HG02884 (cell line): ENCODE measurements around the gene EPHB1.

Experiments used
- ATAC-seq: cut with Tn5 transposase; IDR thresholded peaks from one replicate; pipeline ENCODE4 v1.9.1; 2021; ENCODE audit warnings: mild to moderate bottlenecking, moderate library complexity; ENCODE audit not compliant: unreplicated experiment

Gene EPHB1

DNA sequence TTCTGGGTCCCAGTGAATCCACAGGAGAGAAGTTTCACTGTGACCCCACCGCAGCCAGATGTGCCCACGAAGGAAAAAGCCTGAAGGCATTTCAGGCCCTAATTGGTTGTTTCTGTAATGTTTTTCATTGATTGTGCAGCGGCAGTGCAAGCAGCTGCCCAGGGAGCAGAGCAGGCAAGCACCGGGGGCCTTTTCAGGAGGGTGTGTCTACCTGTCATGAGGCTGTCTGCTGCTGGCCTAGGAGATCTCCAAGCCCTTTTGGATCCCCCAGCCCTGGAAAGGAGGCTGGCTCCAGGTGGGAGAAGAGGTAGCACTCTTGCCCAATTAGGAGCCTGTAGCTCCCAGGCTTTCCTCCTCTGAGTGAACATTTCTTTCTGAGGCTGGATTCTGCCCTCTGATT is 108.8 kb downstream of the EPHB1 start:
- ATAC-seq: peak; percentile 31

DNA sequence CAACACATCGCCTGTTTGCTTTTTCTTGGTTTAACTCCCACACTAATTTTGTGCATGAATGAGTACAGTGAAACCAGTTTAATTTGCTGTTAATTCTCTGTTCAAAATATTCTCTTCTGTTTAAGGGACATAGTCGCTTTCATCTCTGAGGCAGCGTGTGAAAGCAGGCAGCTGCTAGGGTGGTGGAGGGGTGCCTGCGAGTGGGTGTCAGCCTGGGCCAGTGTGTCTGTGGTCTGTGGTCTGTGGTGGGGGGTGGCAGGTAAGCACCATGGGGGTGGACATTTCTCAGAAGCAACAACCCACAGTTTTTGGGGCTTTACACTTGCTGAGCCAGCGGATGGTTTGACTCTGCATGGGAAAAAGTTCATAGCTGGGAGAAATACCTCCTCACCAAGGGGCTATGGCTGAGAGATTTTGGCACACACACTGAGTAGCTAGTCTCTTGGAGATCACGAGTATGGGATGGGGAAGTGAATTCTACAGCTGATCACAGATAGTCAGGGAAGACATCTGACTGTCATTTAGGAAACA is 109.2 kb downstream of the EPHB1 start:
- ATAC-seq: peak; percentile 93

DNA sequence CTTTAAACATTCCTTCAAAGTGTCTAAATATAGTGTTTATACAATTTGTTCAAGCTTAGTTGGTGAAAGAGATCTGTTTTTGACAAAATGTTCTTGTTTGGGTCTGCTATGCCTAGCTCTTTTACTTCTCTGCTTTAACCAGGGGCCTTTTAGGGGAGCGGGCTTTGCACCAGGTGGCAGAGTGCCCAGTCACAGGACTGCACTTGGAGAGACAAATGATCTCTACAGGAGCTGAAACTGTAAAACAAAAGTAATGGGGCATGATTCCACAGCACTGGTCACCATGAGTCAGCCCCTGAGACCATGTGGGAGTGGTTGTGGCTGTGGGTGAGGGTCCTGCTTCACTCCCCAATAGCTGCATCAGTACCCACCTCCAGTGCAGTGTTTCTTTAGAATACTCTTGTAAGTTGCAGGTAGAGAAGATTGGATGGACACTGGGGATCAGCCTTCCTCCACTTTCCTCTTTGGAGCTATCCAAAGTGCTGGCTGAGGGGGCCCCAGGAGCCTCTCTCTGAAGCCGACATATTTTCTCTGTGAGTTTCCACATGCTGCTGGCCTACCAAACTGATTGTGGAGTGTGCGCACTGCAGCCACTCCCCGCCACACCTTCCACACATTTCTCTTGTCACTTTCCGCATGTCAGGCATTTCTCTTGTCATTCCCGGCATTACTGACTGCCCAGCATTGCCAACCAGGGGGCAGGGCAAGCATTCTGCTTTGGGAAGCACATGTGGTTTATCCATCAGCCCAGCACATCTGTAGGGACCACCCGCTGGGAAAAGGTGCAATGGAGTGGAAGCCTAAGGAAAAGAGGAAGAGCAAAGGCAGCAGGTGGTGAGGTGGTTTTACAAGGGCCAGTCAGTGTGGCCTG is 110.0 kb downstream of the EPHB1 start:
- peak; percentile 1 for ATAC-seq

DNA sequence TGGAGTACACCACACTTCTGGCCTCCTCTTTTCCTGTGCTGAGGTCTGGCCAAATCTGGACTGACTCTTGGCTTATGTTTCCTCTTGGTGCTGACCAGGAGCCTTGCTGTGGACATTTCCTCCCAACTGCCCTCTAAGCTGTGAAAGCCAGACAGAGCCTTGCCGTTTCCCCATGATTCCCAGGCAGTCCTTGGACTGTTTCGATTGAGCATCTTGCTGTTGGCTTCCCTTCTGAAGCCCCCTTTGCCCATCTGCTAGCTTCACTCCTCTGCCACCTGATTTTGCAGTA is 110.5 kb downstream of the EPHB1 start:
- no peak for ATAC-seq

DNA sequence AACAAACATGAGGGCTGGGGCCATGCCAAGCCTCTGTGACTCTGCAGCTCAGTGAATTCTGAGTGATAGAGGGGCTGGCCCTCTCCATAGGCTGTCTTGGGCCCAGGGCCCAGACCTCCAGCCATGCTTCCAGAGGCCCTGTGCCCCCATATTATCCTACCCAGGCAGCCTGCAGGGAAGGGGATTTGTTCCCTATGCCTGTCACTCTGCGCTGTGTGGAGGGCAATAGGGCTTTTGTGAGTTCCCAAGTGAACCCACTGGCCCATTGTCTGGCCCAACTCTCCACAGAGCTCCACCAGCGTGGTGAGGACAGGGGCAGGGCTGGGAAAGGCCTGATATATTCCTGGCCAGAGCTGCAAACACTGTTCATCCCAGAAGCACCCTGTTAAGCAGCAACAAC is 113.2 kb downstream of the EPHB1 start:
- no peak for ATAC-seq

DNA sequence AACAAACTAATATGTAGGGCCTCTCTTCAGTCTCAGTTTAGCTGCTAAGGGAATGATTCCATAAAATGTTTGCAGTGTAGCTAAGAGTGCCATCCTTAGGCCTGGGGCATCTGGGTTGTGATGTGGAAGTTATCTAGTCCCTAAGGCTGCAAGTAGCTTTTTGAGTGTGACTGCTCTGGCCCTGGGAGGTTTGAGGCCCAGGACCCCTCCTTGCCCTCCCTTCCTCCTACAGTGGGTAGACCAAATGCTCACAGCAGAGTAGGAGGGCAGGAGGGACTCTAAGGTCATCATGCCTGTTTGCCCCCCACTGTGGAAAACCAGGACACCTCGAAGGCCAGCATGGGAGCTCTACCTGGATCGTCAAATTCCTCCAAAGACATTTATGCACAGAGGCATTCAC is 115.0 kb downstream of the EPHB1 start:
- no peak for ATAC-seq

DNA sequence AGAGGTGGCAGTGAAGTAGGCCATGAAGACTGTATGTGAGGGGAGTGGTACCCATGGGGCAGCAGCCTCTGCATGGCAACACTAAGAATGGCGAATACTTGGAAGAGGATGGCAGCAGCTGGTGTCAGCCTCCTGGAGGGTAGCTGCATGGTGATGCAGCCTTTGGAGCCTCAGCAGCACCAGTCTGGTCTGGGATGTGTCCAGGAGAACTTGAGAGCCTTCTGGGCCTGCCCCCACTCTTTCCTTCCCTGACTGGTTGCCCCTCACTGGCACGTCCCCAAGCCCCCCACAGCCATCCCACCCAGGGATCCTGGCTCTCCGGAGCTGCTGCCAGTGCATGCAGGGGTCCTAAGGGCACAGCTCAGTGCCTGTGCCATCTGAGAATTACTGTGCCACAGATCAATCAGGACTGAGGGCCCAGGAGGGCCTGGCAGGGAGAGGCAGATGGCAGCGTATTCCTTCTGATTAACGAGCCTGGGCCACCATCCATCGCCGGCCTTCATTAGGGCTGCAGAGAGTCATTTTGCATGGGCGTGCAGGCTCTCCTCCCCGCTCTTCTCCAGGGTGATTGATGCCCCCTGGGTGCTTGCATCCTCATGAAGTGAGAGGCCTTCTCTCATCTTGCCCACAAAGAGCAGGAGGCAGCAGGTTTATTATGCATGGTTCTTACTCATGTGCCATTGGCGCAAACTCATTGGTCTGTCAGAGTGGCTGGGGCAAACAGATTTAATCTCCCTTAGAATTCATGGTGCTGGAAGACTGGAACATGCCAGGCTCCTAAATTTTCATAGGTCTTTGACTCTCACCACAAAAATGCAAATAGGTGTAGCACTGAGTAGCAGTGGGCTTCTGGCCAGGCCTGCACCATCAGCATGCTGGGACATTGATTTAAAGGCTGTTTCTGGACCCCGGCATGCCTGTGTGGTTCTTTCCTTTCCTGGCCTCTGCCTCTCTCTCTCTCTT is 116.8 kb downstream of the EPHB1 start:
- no peak for ATAC-seq

DNA sequence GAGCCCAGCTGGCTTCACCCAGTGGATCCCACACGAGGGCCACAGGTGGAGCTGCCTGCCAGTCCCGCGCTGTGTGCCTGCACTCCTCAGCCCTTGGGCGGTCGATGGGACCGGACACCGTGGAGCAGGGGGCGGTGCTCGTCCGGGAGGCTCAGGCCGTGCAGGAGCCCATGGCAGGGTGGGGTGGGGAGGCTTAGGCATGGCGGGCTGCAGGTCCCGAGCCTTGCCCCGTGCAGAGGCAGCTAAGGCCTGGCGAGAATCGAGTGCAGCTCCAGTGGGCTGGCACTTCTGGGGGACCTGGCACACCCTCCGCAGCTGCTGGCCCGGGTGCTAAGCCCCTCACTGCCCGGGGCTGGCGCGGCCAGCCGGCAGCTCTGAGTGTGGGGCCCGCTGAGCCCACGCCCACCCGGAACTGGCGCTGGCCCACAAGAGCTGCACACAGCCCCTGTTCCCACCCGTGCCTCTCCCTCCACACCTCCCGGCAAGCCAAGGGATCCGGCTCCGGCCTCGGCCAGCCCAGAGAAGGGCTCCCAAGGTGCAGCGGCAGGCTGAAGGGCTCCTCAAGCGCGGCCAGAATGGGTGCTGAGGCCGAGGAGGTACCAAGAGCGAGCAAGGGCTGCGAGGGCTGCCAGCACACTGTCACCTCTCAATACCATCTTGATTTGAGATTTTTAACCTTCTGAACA is 121.4 kb downstream of the EPHB1 start:
- ATAC-seq: no peak

DNA sequence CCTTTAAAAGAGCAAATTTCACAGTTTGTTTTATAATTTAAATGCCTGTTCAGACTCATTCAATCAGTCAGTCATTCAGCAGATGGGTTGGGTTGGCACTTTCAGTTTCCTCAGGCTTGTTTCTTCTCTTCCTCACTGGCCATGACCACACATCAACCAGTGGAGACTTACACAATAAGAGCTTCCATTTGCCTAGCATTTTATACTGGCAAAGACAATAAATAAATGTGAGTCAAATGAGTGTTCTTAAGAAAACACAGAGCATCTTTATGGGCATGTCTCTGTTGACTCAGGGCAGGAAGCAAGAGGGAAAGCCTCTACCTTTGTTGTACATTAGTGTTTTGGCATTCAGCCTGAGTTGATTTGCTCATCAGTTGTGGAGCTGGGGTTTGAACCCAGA is 122.6 kb downstream of the EPHB1 start:
- ATAC-seq: no peak

DNA sequence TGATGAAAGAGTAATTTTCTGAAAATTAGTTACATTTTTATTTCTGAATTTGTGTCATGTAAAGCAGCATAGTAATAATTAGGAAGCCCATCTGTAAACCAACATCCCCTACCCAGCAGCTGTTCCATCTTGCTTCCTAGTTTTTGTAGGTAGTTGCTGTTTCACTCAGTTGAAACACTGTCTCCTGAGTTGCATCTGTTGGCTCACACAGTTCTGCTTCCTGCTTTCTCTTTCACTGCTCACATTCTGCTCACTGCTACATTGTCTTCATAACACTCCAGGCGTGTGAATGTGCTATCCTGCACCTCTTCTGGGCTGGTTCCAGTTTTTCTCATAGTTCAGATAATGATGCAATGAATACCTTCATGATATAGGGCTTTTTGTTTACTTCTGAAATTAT is 123.4 kb downstream of the EPHB1 start:
- ATAC-seq: peak; percentile 93

DNA sequence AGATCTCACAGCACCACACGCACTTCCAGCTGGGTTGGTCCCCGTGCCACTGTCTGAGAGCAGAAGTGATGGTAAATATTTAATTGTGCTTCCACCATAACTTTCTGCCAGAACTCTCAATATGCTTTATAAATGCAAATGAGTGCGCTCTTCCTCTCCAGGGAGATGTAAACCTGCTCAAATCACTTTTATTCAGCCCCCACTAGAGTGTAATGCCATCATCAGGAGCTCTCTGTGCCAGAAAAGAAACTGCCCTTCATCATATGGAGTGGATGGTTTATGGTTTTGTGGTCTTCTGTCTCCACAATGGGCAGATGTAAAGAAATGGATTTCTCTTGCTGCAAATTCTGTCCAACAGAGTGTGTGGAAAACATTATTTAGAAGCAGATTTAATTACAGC is 127.0 kb downstream of the EPHB1 start:
- no peak for ATAC-seq

DNA sequence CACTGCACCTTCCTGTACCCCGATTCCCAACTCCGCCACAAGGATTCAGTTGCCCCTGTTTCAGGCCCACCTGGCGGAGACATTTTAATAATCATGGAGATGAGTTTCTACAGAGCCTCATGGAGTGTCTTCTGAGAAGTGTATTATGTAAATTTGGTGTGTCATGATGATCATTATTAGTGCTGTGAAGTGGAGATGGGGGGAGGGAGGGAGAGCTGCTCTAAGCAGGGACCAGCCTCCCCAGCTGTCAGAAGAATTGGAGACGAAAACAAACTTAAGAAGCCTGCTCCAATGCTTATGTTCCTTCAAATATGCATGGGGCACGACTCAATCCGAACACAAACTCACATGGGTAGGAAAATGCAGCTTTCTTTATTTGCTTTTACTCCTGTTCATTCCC is 127.8 kb downstream of the EPHB1 start:
- ATAC-seq: no peak

DNA sequence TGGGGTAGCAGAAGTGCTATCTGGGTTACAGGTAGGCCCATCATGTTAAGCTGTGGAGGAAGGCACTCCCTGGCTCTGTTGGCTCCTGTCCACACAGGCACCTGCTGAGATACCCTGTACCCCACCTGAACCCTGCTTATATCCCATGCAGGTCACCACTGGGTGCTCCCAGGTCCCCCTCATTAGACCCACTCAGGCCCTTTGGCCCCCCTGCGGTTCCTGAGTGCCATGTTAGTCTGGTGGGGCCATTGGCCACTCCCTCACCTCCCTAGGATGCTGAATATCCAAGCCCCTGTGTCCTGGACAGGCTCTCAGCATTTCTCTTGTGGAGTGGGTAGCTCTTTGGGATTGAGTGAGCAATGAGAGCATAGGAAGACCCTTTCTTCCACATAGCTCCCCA is 128.2 kb downstream of the EPHB1 start:
- no peak for ATAC-seq

DNA sequence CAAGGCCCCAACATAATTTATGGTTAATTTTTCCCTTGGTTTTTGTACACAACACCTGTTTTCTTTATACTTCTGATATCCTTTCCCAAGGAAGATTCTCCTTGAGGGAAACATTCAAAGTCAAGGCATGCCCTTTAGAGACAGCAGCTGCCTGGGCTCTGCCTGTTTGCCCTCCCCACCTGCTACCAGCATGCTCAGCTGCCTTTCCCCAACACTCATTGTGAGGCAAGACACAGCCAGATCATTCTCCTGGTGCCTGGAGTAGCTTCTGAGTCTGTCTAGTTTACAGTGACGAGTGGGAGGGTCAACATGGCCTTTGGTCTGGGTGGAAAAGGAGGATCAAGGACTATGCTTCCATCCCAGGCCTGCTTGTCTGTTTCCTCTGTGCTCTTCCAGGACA is 132.5 kb downstream of the EPHB1 start:
- no peak for ATAC-seq

DNA sequence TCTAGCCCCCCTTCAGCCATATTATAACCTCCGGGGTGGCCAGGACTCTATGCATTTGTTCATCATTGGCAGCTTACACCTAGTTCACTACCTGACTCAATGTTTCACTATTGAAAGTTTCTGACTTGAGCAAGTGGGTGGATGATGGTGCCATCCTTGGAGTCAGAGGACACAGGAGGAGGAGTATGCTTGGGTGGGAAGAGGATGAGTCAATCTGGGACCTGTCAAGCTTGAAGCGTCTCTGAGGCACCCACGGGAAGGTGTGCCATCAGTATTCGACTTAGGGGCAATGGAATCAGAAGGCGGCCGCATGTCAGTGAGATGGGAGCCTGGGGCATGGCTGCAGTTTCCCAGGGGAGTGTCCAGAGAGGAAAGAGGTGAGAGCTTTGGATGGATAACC is 133.3 kb downstream of the EPHB1 start:
- no peak for ATAC-seq

DNA sequence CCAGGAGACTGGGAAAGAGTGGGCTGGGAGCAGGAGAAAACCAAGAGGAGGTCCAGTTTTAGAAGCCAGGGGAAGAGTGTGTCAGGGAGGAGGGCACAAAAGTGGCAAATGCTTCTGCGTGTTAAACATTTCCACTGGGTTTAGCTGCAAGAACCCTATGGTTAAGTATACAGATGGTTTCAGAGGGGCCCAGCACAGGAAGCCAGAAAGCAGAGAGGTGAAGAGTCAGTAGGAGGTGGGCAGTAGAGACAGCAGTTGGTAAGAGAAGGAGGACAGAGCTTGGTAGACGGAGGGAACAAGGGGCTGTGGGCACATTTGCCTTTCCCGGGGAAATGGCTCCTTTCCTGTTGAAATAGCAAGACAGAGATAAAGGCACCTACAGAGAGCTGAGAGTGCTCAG is 133.8 kb downstream of the EPHB1 start:
- ATAC-seq: no peak

DNA sequence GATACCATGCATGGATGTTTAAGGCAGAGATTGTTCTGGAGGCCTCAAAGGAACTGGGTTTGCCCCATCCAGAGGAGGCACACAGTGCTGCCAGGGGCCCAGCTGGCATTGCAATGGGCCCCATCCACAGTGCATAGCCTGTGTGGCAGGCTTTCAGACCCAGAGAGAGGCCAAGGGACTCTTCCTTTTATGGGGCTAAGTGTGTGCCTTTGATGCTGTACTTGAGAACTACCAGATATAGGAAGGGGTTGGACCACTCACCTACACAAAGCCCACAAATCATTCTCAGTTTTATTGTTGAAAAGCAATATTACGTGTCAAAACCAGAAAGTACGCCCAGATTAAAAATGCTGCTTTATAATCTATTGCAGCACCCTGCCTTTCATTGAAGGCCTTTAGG is 134.9 kb downstream of the EPHB1 start:
- peak; percentile 81 for ATAC-seq

DNA sequence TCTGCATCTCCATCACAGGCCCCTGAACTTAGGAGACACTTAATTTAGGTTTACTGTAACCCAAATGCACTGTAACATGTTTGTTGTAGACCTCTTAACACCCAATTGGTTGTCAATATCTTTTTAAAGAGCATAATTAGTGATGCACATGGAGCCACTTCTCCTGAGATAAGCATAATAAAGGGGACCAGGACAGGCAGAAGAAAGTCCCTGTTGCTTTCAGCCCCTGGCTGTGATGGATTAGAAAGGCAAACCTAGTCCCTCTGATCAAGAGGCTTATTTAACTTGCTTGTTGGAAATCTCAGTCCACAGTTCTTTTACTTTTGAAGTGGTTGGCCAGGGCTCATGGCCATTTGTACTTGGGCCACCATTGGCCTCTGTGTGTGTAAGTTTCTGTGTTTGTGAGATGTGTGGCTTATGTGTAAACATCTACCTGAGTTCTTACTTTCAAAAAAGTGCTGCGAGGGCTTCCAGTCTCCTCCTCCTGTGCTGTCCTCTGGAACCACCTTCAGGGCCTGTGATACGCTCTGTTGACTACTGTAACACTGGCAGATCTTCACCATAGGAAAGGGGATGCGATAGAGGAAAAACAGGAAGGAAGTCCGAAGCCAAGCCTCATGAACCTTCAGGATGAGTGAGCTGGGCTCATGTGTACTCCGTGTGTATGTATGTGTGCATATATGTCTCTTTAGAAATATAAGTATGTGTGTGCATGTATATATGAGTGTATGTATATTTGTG is 136.2 kb downstream of the EPHB1 start:
- ATAC-seq: no peak

DNA sequence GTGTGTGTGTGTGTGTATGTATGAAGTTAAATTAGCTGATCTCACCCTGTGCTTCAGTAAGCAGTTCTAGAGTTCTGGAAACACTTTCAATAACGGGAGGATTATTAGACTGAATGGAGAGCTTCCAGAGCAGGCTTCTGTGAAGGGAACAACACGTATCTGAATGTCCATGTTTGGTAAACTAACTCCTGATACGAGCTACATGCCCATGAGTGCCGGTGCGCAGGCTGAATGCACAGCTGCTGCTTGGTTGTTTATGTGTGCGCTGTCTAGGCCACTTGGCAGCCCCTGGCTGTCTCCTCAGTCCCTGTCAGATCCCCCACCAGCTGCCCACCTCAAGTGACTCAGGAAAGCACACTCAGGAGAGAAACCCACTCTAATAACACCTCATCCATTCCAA is 137.0 kb downstream of the EPHB1 start:
- no peak for ATAC-seq

DNA sequence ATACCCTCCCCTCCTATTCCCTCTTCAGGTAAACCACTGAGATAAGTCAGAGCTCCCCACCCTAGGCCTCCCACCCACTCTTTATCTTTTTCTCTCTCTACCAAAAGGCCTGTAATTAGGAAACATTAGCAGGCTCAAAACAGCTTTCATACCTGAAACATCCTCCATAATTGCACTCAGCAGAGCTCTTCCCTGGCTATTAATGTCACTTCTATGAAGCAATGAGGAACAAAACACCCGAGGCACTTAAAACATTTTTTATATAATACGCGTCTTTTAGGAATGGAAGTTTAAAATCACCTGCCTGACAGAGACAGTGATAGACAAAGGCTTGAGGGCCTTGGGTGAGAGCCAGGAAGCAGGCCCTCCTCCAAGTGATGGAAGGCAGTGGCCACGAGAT is 138.9 kb downstream of the EPHB1 start:
- no peak for ATAC-seq

DNA sequence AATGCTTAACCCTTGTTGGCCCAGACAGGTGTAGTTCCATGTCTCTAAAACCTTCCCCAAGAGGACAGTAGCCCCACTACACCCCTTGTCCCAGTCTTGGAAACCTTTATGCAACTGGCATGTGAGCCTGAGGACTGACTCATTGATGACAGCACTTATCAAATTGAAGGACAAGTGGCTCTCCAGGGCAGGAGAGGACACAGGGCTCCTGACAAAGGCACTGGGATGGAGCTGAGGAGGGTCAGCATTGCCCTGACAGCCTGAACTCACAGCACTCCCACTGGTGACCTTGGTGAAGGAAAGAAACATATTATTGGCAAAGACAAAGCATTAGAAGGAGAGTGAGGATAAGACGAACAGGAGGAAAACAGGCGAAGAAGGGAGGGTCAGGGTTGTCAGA is 139.9 kb downstream of the EPHB1 start:
- no peak for ATAC-seq
